Measurements from ENCODE around the gene C11orf71.

Gene C11orf71

GRCh38 chr11:114400216-114400914, at the start of gene C11orf71, which contains the start of gene RBM7:
C11orf71 (minus strand) TSS chr11:114400511; CDS start chr11:114400331, 180 bp downstream.
RBM7 (plus strand) TSS chr11:114400666; CDS start chr11:114400672, 6 bp downstream.
- DNase-seq (ENCODE audit: low read depth) = peak; percentile 95

- DNase-seq (ENCODE audit: low read depth) = no peak
Observed at GRCh38 chr11:114449845-114450244, 49.5 kb upstream of the C11orf71 start.

DNA sequence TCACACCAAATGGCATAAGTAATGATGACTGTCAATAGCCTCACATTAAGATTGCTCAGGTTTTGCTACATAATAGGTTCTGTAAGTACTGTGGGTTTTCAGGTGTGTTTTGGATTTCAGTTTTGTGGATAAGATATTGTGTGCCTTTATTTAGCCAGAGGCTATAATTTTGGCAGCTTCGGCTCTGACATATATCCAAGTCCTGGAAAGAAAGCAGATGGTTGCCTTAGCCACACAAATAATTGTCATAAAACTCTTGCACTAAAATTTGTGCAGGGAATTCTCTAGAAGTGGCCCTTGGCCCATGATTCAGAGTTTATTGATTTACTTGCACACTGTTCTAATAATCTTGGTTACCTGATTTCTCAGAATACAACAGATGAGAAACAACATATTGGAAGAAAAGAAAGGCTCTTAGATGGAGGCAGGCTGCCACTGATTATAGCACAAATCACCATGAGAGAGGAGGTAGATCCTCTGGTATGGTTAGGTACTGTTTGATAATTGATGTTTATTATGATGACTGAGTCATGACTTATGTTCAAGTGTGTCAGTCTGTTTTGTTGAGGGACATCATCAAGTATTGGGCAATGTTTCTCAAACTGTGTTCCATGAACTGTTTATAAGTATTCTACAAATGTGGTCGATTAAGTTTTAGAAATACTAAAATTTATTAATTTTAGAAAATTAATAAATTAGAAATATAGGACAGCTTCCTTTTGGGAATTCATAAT, 48.6 kb upstream of the C11orf71 start:
- no peak for DNase-seq (ENCODE audit: low read depth)

DNA sequence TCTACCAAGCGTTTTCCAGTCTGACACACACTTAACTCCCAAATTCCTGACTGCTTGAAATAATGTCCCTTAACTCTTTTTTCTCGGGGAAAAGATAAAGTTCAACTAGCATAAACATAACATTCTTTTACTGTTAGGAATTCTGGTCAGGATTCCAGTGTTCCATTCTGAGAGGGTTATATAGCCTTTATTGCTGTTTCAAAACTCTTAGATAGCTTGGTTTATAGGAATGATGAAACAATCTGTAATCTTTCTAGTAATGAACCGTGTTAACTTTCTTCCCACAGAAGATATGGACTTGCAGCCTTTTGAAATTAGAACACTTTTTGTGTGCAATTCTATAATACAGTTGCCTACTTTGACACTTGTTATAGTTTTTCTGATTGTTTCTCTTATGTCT, 47.6 kb upstream of the C11orf71 start:
- DNase-seq (ENCODE audit: low read depth) = no peak

DNA sequence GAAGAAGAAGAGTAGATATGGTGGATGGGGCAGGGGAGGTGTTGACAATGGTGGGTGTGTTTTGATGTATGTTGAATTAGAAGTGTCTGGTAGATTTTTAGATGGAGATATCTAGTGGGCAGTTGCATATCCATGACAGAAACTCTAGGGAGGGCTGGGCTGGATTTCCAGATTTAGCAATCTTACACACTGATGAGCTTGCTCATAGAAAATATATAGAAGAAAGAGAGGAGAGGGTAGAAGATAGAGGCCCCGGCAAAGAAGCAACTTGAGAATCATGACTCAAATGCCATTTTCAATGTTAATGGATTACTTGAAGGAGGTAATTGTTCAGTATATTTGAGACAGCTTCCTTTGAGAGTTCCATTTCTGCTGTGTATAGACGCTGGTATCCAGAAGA, 47.1 kb upstream of the C11orf71 start:
- no peak for DNase-seq (ENCODE audit: low read depth)

GRCh38 chr11:114442536-114442935, 42.2 kb upstream of the C11orf71 start:
- DNase-seq (ENCODE audit: low read depth) = no peak

GRCh38 chr11:114441921-114442320, 41.6 kb upstream of the C11orf71 start:
- no peak for DNase-seq (ENCODE audit: low read depth)

- DNase-seq (ENCODE audit: low read depth) = no peak
Observed at GRCh38 chr11:114440971-114441763, 40.9 kb upstream of the C11orf71 start.

DNA sequence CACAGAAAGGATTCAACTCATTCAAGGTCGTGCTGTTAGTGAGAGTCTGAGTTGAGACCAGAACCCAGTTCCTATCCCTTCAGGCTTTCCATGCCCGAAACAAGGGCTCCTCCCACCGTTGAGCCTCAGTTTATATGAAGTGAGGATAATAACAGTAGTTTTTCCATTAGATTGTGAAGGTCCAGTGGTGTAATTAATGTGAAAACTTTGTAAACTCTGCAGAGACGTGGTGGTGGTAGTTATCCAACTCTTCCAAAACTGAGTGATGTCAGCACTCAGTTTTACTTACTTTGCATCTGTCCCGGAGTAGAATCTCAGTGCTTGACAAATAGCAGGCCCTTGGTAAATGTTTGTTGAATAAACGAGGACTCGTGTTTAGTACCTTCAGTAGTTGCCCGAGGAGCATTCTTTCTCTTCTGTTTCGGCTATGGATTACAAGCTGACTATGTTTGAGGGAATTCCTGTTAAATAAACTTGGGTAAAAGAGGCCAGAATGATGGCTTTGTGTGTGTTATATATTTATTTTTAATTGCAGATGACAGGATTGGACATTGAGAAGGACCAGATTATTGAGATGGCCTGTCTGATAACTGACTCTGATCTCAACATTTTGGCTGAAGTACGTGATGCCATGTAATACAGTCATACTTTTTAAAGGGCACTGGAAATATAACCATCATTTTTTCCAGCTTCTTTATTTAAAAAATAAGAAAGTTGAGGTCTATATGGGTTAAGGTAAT, 40.0 kb upstream of the C11orf71 start:
- DNase-seq (ENCODE audit: low read depth) = no peak

- DNase-seq (ENCODE audit: low read depth) = peak; percentile 74
Observed at GRCh38 chr11:114439229-114440120, 39.2 kb upstream of the C11orf71 start, which contains the start of gene REXO2. REXO2 (plus strand) TSS chr11:114439467; CDS start chr11:114439529, 62 bp downstream.

GRCh38 chr11:114438303-114438702, 38.0 kb upstream of the C11orf71 start:
- DNase-seq (ENCODE audit: low read depth) = no peak

DNA sequence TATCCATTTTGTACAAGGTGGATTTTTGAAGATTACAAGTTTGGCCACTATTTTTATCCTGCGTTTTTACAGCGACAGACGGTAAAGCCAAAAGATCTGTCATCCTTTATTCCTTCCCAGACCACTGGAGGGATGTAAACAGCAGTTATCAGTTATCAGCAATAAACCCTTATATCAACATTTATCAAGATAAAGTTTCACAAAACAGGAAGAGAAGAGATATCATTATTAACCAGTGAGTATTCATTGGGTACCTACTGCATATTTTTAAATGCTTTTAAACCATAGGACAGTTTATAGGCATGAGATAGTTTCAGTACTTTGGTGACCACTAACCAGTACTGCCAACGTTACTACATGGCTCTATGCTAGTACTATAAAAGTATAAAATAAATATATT, 33.1 kb upstream of the C11orf71 start:
- DNase-seq (ENCODE audit: low read depth) = no peak

DNA sequence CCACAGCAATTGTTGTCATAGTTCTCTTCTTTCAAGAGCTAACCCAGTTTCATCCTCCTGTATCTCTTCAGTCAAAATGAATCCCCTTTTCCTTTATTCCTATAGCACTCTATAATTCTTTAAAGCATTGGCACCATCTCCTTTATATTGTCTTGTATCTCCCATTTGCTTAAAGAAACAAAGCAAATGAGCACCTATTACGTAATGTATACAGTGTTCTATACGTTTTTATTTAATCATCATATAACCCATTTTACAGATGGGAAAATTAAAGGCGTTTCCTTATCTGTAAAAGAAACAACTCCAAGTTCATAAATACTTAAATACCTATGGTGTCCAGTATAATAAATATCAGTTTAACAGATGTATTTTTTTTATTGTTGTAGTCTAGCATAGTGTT, 32.6 kb upstream of the C11orf71 start:
- DNase-seq (ENCODE audit: low read depth) = no peak

GRCh38 chr11:114430290-114430689, 30.0 kb upstream of the C11orf71 start:
- no peak for DNase-seq (ENCODE audit: low read depth)

DNA sequence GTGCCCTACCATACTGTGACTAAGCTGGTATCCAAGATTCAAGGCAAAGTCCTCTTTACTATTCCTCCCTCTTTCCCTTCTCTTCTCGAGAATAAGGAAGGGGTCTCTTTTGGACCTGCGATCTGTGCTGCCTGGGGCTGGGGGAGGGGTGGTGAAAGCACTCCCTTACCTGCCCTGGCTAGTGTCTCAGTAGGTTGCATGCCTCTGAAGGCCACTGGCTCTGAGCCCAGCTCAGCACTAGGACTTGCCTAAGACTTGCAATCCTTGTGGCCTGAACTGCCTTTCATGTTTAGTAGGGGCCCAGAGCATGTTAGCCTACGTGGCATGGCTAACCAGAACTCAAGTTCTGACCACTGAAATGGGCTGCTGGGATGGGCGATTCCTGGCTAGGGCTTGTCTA, 26.0 kb upstream of the C11orf71 start:
- no peak for DNase-seq (ENCODE audit: low read depth)

GRCh38 chr11:114416441-114416961, 16.2 kb upstream of the C11orf71 start:
- DNase-seq (ENCODE audit: low read depth) = no peak

DNA sequence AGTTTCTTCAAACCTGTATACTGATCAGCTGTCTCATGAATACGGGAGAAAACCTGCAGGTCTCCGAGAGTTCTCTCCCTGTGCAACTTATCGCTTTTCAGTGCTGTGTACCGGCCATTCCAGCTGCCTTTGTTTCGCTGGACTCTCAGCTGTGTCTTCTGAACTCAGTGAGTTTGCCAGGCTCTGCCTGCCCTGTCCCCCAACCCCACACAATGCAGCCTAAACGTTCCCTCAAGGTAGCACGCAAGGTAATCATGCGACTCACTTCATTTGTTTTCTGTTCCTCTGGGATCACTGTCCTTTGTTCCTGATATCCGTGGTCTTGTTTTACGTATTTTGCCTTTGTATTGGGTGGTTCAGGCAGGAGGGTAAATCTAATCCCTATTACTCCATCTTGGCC, 13.6 kb upstream of the C11orf71 start:
- DNase-seq (ENCODE audit: low read depth) = no peak

- DNase-seq (ENCODE audit: low read depth) = no peak
Observed at GRCh38 chr11:114412946-114413345, 12.6 kb upstream of the C11orf71 start.

GRCh38 chr11:114401311-114401710, 1.0 kb upstream of the C11orf71 start:
- no peak for DNase-seq (ENCODE audit: low read depth)

DNA sequence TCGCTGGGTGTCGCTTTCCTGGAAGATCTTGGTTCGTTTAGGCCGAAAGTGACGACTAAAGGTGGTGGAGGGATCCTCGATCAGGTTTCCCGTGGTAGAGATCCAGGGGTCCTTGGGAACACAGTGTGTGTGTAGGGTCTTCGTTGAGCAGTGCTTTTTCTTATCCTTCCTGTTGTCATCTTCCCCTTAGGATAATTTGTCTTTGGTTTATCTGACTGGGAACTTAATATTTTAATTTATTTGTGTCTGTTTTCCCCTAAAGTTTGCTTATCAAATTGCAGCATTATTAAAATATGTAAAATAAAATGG, 558 bp upstream of the C11orf71 start:
- DNase-seq (ENCODE audit: low read depth) = no peak
